ENCODE results near the gene MTA3.

Gene MTA3

DNA sequence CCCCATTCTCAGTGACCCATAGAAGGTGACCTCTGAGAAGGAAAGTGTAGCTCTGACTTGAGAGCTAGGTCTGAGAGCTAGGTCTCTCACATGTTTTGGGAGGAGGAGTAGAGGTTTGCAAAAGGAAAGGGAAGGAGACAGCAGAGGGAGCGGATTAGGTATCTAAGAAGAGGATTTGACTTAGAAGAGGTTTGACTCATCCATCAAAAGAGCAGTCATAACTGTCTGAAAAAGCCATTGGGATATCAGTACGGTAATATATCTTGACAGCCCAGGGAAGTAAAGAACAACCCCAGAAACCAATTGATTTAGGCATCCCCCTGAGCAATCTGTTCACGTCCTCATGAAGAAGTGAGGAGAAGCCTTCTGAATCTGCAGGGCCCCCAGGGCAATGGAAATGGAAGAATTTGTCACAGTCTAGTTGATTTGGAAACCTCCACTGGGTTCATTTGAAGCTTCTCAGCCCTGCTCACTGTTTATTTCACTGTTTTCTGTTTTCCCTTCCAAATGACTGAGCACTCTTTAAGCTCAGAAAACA lies 176.2 kb downstream of the MTA3 start:
- no peaks in the 10 kb centered on the region for H3K9me3 ChIP-seq (ENCODE audit: control insufficient read depth, low read length)
- no peaks in the 10 kb centered on the region for H3K27me3 ChIP-seq (ENCODE audit: control insufficient read depth, insufficient read depth, low read length)
- no peak overlapping the region for H3K9ac ChIP-seq
- TF ChIP-seq, protein P1, sequence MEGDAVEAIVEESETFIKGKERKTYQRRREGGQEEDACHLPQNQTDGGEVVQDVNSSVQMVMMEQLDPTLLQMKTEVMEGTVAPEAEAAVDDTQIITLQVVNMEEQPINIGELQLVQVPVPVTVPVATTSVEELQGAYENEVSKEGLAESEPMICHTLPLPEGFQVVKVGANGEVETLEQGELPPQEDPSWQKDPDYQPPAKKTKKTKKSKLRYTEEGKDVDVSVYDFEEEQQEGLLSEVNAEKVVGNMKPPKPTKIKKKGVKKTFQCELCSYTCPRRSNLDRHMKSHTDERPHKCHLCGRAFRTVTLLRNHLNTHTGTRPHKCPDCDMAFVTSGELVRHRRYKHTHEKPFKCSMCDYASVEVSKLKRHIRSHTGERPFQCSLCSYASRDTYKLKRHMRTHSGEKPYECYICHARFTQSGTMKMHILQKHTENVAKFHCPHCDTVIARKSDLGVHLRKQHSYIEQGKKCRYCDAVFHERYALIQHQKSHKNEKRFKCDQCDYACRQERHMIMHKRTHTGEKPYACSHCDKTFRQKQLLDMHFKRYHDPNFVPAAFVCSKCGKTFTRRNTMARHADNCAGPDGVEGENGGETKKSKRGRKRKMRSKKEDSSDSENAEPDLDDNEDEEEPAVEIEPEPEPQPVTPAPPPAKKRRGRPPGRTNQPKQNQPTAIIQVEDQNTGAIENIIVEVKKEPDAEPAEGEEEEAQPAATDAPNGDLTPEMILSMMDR (IDR thresholded peaks at IDR 0.05), result no peak
- H2AFZ ChIP-seq, result no peak overlapping the region
- no peaks in the 10 kb centered on the region for H3K4me1 ChIP-seq
- H3K79me2 ChIP-seq, result no peaks in the 10 kb centered on the region
- H3K4me2 ChIP-seq (ENCODE audit: low read length), result no peak overlapping the region
- no peak overlapping the region for H3K4me3 ChIP-seq (ENCODE audit: low read depth, low read length)
- H3K36me3 ChIP-seq (ENCODE audit: control insufficient read depth, insufficient read depth, low read length), result no peaks in the 10 kb centered on the region
- no peak overlapping the region for H3K27ac ChIP-seq

DNA sequence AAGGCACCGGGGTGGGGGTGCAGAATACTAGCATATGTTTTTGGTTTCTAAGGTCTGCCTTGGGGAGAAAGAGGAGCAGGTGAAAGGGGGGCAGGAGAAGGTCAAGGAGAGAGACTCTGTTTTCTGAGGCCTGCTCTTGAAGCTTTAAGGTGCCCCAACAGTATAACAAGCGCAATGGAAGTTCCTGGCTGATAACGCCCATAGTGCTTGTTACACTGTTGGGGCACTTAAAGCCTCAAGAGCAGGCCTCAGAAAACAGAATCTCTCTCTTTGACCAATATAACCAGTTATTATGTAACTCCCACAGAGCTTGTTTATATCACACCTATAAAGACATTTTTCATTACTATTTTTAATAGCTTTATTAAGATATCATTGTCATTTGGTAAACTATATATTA lies 179.0 kb downstream of the MTA3 start:
- no peaks in the 10 kb centered on the region for H3K27me3 ChIP-seq (ENCODE audit: control insufficient read depth, insufficient read depth, low read length)
- H3K27ac ChIP-seq, result no peak overlapping the region
- no peaks in the 10 kb centered on the region for H3K79me2 ChIP-seq
- H2AFZ ChIP-seq, result no peak overlapping the region
- no peak overlapping the region for H3K4me2 ChIP-seq (ENCODE audit: low read length)
- no peak overlapping the region for H3K9ac ChIP-seq
- no peaks in the 10 kb centered on the region for H3K9me3 ChIP-seq (ENCODE audit: control insufficient read depth, low read length)
- H3K4me3 ChIP-seq (ENCODE audit: low read depth, low read length), result no peak overlapping the region
- no peaks in the 10 kb centered on the region for H3K4me1 ChIP-seq
- H3K36me3 ChIP-seq (ENCODE audit: control insufficient read depth, insufficient read depth, low read length), result no peaks in the 10 kb centered on the region
- TF ChIP-seq, protein P1 (IDR thresholded peaks at IDR 0.05), result no peak

DNA sequence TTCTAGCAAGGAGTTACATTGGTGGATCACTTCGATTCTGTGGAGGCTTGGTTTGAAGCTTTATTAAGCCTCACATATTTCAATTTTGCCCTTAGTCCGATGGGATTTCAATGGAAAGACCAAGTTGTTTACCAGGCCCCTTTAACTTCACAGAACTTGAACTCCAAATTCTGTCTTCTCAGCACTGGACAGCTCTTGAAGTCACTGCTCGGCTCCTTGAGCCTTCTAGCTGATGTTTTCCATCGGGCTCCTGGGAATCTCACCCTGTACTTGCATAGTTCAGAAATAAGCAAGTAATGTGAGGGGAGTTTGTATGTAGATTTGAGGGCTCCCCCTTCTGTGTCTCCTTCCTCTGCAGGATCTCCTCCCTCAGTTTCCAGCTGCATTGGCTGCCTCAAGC lies 180.4 kb downstream of the MTA3 start:
- no peaks in the 10 kb centered on the region for H3K9me3 ChIP-seq (ENCODE audit: control insufficient read depth, low read length)
- no peak overlapping the region for H3K4me2 ChIP-seq (ENCODE audit: low read length)
- H2AFZ ChIP-seq, result no peak overlapping the region
- no peak overlapping the region for H3K27ac ChIP-seq
- no peaks in the 10 kb centered on the region for H3K36me3 ChIP-seq (ENCODE audit: control insufficient read depth, insufficient read depth, low read length)
- no peak overlapping the region for H3K9ac ChIP-seq
- no peak overlapping the region for H3K4me3 ChIP-seq (ENCODE audit: low read depth, low read length)
- no peaks in the 10 kb centered on the region for H3K79me2 ChIP-seq
- no peaks in the 10 kb centered on the region for H3K27me3 ChIP-seq (ENCODE audit: control insufficient read depth, insufficient read depth, low read length)
- TF ChIP-seq, protein P1 (IDR thresholded peaks at IDR 0.05), result no peak
- H3K4me1 ChIP-seq, result no peaks in the 10 kb centered on the region

DNA sequence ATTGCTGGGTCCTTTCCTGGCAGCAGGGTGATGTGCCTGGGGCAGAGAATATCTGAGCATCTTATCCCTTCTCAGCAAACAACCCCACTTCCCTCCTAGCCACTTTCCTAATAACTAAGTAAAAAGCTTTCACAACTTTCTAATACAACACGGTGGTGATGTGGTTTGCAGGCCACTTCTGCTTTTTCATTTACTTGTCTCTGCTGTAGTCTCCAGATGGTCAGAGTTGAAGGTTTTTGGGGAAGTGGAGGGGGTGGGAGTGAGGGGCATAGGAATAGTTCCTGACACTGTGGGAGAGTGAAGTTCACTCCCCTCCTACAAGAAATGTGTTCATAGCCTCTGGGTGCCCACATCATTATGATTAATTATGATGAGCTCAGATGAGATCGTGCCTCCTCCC lies 183.9 kb downstream of the MTA3 start:
- H3K9ac ChIP-seq, result no peak overlapping the region
- TF ChIP-seq, protein P1 (IDR thresholded peaks at IDR 0.05), result no peak
- no peaks in the 10 kb centered on the region for H3K27me3 ChIP-seq (ENCODE audit: control insufficient read depth, insufficient read depth, low read length)
- no peak overlapping the region for H3K27ac ChIP-seq
- H3K36me3 ChIP-seq (ENCODE audit: control insufficient read depth, insufficient read depth, low read length), result no peaks in the 10 kb centered on the region
- no peak overlapping the region for H3K4me2 ChIP-seq (ENCODE audit: low read length)
- H3K4me1 ChIP-seq, result no peaks in the 10 kb centered on the region
- no peaks in the 10 kb centered on the region for H3K9me3 ChIP-seq (ENCODE audit: control insufficient read depth, low read length)
- no peak overlapping the region for H2AFZ ChIP-seq
- no peaks in the 10 kb centered on the region for H3K79me2 ChIP-seq
- H3K4me3 ChIP-seq (ENCODE audit: low read depth, low read length), result no peak overlapping the region

Data from parathyroid adenoma (tissue), 2 donors.